Peyer's patch (tissue), 4 donors: Measurements from ENCODE around the gene SKI. TPM values are rescaled to one million over a fixed set of nuclear protein-coding genes. Genes with fewer than 3 reads are reported as not detected.

Experiments used
- DNase-seq, 3 donors: peaks; one replicate each; pipeline ENCODE4 v3.0.0-alpha.2; 2017 to 2019
- H3K27ac ChIP-seq, 4 donors: fragments of 200-600 bp; sonication (generic); one replicate each; pipeline ENCODE4 v1.5.1; 2016 to 2019
- H3K27me3 ChIP-seq, 2 donors: fragments of 200-600 bp; sonication (generic); one replicate each; pipeline ENCODE4 v1.5.1; 2019
- H3K36me3 ChIP-seq, 3 donors: fragments of 200-600 bp; sonication (generic); one replicate each; pipeline ENCODE4 v1.5.1; 2016 to 2019
- H3K4me1 ChIP-seq, 4 donors: fragments of 200-600 bp; sonication (generic); one replicate each; pipeline ENCODE4 v1.5.1; 2016 to 2019
- H3K4me3 ChIP-seq, 4 donors: fragments of 200-600 bp; sonication (generic); 1 replicate in 3 of 4; 2 replicates in 1 of 4; pipeline ENCODE4 v1.5.1; 2016 to 2019; ENCODE audit warnings: mild to moderate bottlenecking in 1 of 4
- H3K9me3 ChIP-seq, 4 donors: fragments of 200-600 bp; sonication (generic); one replicate each; pipeline ENCODE4 v1.5.1; 2016 to 2019; ENCODE audit warnings: mild to moderate bottlenecking in 1 of 4
- POLR2A ChIP-seq, 2 donors: fragments of 450-650 bp; IDR thresholded peaks; one replicate each; pipeline ENCODE4 v1.5.1; 2017; ENCODE audit warnings: antibody characterized with exemption in 2 of 2, mild to moderate bottlenecking in 2 of 2, moderate library complexity in 2 of 2
- total RNA-seq, 4 donors: library from RNA; depleted of rRNA; stranded (reverse); fragments of >200 nt; gene quantifications; one replicate each; pipeline ENCODE4 v1.1.0, GENCODE V29; 2016
- TF ChIP-seq, protein P1 (sequence below), 6 experiments: fragments of 450-650 bp in 4 of 6; fragments of 200-600 bp in 2 of 6; sonication (generic) in 1 of 6; IDR thresholded peaks; one replicate each; pipeline ENCODE4 v1.5.1; 2017 to 2019; ENCODE audit warnings: antibody characterized with exemption in 6 of 6, mild to moderate bottlenecking in 3 of 6, moderate library complexity in 1 of 6

SKI gene
- total RNA-seq, 4 donors from 2014 or later: 20.1 to 41.5 (median 37.1) TPM

GRCh38 chr1:2342384-2343022 is 114.4 kb downstream of the SKI start:
- Histone ChIP-seq H3K27ac (no peak overlapping the region), H3K36me3 (no peaks in the 10 kb centered on the region), H3K9me3 (no peaks in the 10 kb centered on the region), H3K4me3 (no peak overlapping the region), H3K4me1 (no peaks in the 10 kb centered on the region), H3K27me3 (no peaks in the 10 kb centered on the region)
- TF ChIP-seq, protein P1, sequence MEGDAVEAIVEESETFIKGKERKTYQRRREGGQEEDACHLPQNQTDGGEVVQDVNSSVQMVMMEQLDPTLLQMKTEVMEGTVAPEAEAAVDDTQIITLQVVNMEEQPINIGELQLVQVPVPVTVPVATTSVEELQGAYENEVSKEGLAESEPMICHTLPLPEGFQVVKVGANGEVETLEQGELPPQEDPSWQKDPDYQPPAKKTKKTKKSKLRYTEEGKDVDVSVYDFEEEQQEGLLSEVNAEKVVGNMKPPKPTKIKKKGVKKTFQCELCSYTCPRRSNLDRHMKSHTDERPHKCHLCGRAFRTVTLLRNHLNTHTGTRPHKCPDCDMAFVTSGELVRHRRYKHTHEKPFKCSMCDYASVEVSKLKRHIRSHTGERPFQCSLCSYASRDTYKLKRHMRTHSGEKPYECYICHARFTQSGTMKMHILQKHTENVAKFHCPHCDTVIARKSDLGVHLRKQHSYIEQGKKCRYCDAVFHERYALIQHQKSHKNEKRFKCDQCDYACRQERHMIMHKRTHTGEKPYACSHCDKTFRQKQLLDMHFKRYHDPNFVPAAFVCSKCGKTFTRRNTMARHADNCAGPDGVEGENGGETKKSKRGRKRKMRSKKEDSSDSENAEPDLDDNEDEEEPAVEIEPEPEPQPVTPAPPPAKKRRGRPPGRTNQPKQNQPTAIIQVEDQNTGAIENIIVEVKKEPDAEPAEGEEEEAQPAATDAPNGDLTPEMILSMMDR (IDR thresholded peaks at IDR 0.05): no peak
- TF ChIP-seq POLR2A (IDR thresholded peaks at IDR 0.05): no peak
- no peak for DNase-seq

DNA sequence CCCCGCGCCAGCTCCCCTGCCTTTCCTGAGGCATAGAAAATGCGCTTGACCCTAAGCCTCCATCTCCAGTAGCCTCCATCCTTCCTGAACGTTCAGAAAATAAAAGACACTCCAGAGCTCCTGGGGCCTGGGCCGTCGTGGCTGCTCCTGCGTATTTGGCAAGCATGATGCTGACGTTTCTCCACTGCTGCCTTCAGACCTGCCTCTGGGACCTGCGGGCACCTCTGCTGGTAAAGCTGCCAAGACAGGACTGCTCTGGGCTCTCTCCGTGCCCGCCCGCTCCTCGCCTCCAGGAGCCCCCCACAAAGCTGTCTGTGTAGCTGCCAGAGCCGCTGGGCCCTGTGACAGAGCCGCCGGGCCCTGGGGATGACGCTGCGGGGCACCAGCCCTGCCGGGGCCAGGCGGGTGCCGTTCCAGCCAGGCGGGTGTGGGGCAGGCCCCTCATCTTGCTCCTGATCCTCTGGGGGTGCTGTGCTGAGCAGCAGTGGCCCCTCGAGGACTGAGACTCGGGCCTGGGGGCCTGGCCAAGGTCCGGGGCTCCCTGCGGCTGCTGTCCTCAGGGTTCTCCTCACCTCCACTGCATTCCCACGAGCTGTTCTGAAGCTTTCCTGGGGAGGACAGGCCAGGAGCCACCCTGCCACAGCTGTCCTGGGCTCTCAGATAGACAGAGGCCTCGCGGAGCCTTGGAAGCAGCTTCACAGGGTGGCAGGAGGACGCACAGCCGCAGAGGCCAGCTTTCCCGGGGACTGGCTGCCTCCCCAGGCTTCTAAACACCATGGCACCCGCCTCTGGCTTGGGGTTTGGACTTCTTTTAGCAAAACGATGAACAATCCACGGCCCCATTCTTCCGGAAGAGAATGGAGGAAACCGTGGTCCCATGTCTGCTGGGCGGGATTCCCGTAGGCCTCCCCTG is 115.2 kb downstream of the SKI start:
- Histone ChIP-seq H3K4me1 (no peaks in the 10 kb centered on the region), H3K4me3 (no peak overlapping the region), H3K36me3 (no peaks in the 10 kb centered on the region), H3K27ac (no peak overlapping the region), H3K9me3 (no peaks in the 10 kb centered on the region), H3K27me3 (no peaks in the 10 kb centered on the region)
- no peak for DNase-seq
- no peak for TF ChIP-seq POLR2A (IDR thresholded peaks at IDR 0.05)
- TF ChIP-seq, protein P1 (IDR thresholded peaks at IDR 0.05): no peak

DNA sequence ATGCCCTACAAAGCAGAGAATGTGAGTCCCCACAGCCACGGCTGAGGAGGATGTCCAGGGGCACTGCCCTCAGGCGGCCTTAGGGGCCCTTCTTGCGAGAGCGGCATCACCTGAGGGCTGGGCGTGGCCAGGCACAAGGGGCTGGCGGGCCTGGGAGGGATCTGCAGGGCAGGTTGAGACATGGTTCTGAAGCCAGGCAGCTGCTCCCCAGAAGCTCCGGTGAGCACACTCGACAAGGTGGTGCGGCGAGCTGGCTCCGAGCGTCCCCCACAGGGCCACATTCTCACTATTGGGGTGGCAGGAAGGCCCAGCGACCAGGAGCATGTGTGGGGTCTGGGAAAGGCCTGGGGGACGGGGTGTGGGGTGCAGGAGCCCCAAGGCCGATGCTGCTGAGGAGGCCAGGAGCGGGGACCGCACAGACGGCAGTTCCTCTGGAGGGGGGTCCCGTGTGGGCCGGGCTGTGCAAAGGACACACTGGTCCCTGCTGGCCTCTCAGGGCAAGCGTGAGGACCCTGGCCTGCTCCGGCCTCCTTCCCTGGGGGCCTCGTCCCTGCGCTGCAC is 116.1 kb downstream of the SKI start:
- no peaks in the 10 kb centered on the region for H3K4me1 ChIP-seq
- H3K36me3 ChIP-seq: no peaks in the 10 kb centered on the region
- no peak for TF ChIP-seq POLR2A (IDR thresholded peaks at IDR 0.05)
- TF ChIP-seq, protein P1 (IDR thresholded peaks at IDR 0.05): no peak
- no peaks in the 10 kb centered on the region for H3K27me3 ChIP-seq
- H3K27ac ChIP-seq: no peak overlapping the region
- no peak overlapping the region for H3K4me3 ChIP-seq
- DNase-seq: no peak
- H3K9me3 ChIP-seq: no peaks in the 10 kb centered on the region

DNA sequence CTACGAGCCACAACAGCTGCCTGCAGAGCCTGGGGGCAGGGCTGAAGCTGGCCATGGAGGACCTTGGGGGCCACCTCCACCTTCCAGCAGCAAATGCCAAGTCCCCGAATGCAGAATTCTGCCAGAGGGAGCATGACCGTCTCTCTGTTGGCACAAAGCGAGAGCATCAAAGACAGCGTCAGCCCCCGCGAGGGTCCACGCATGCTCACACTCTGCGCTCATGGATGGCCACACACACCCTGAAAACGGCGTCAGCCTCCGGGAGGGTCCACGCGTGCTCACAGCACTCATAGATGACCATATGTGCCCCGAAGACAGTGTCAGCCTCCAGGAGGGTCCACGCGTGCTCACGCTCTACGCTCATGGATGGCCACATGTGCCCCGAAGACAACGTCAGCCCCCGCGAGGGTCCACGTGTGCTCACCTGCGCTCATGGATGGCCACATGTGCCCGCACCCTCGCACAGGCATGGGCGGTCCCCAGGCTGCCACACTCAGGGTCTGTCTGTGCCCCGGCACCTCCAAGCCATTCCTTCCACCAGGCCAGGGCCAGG is 116.7 kb downstream of the SKI start:
- H3K27me3 ChIP-seq: no peaks in the 10 kb centered on the region
- no peaks in the 10 kb centered on the region for H3K4me1 ChIP-seq
- H3K27ac ChIP-seq: no peak overlapping the region
- TF ChIP-seq POLR2A (IDR thresholded peaks at IDR 0.05): no peak
- TF ChIP-seq, protein P1 (IDR thresholded peaks at IDR 0.05): no peak
- no peak for DNase-seq
- no peaks in the 10 kb centered on the region for H3K9me3 ChIP-seq
- H3K4me3 ChIP-seq: no peak overlapping the region
- no peaks in the 10 kb centered on the region for H3K36me3 ChIP-seq

DNA sequence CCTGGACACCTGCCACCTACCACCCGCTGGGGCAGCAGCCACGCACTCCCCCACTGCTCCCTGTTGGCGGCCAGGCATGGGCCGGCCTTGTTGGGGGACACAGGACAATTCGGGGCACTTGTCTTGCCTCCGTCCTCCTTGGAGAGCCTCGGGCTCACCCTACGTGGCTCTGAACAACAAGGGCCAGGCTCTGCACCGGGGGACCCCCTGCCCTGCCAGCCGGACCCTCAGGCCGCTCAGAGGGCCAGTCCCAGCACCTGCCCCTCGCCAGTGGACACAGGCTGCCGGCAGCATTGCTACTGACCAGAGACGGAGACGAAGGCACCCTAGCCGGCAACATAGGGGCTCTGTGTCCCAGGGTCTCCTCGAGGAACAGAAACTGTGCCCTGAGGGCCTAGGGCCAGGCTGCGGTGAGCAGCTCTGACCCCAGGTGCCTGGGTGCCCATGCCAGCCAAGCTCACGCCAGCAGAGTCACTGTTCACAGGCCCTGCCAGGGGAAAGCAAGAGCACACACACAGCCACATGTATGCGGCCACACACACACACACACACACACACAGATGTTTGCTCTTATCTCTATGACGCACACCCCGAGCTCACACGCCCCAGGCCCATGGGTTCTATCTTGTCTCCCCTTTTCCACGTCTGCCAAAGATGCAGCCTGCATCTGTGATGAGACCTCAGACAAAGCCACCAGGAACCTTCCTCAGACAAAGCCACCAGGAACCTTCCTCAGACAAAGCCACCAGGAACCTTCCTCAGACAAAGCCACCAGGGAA is 117.4 kb downstream of the SKI start:
- no peak for DNase-seq
- H3K4me1 ChIP-seq: no peaks in the 10 kb centered on the region
- no peak overlapping the region for H3K27ac ChIP-seq
- TF ChIP-seq, protein P1 (IDR thresholded peaks at IDR 0.05): no peak
- no peak for TF ChIP-seq POLR2A (IDR thresholded peaks at IDR 0.05)
- H3K9me3 ChIP-seq: no peaks in the 10 kb centered on the region
- H3K36me3 ChIP-seq: no peaks in the 10 kb centered on the region
- H3K4me3 ChIP-seq: no peak overlapping the region
- no peaks in the 10 kb centered on the region for H3K27me3 ChIP-seq
